ENCODE measurements around the gene MOB3B.
"Not testable (repeated sequence)": the region's sequence is repeated elsewhere in the genome, so short reads cannot be mapped to it uniquely, and the experiment has no call there.

The MOB3B gene

DNA sequence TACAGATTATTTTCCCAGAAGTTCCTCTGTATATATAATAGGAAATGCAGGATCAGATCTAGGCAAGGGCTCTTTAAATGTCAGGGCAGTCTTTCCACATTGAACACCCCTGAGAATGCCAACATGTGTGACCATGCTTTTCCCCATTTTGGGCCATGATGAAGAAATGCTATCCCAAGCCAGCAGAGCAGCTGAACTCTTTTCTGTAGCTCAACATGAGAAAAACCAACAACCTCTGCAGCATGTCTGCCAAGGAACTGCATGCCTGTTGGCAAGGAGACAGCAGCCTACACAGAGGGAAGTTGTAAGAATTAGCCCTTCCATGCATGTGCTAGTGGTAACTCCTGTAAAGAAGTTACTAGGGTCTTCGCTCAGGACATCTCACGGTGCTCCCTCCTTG lies 15.1 kb downstream of the MOB3B start:
- DNase-seq: no peak

DNA sequence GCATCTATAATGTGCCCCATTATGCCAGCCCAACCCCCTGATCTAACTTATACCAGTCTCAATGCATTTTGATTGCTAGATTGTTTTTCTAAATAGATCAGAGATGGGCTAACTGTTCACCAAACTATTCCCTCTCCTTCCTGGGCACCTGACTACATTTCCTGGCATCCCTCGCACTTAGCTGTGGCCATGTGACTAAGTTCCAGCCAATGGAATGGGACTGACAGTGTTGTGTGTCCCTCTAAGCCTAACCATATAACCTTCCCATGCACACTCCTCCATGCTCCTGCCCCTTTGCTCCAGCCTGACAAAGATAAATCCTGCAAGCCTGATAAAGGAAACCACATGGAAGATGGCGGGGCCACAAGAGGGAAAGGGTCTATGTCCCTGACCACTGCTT lies 17.8 kb downstream of the MOB3B start:
- DNase-seq: no peak

- DNase-seq: no peak
Observed at GRCh38 chr9:27510780-27511179, 18.8 kb downstream of the MOB3B start.

- no peak for DNase-seq
Observed at GRCh38 chr9:27506981-27507380, 22.6 kb downstream of the MOB3B start.

GRCh38 chr9:27505744-27506161 lies 23.9 kb downstream of the MOB3B start:
- no peak for DNase-seq

DNA sequence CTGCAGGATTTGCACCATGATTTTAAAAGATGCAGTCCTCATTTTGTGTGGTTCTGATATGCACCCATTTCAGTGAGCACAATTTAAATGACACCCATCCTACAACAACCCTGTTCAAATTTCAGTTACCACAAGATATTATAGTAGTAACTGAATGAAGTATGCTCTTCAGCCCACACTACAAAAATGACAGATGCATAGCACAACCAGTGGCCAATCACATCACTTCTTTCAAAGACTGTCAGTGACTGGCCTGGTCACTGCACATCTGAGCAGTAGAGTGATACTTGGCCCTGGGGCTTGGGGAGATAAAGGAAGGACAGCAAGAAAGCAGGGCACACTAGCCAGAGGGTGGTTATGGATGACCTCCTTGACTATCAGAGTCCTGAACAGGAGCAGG lies 25.4 kb downstream of the MOB3B start:
- no peak for DNase-seq

DNA sequence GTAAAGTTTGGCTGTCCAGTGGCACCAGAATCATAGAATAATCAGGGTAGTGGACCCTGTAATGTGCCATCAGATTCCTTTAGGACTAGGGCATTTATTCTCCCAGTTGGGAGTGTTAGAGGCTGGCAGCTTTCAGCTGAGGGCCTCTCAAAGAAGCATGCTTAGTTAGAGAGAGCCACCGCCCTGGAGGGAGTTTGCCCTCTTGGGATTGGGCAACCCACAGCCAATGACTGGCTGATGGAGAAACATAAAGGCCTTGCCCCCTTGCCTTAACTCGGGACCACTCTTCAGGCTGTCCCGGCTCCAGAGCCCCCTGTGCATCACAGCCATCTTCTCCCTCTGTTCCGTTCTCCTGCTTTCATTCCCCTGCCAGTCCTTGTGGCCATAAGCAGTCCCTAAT lies 26.0 kb downstream of the MOB3B start:
- no peak for DNase-seq

GRCh38 chr9:27500902-27501301 lies 28.7 kb downstream of the MOB3B start:
- DNase-seq: not testable (repeated sequence)

- no peak for DNase-seq
Observed at GRCh38 chr9:27499451-27499850, 30.2 kb downstream of the MOB3B start.

DNA sequence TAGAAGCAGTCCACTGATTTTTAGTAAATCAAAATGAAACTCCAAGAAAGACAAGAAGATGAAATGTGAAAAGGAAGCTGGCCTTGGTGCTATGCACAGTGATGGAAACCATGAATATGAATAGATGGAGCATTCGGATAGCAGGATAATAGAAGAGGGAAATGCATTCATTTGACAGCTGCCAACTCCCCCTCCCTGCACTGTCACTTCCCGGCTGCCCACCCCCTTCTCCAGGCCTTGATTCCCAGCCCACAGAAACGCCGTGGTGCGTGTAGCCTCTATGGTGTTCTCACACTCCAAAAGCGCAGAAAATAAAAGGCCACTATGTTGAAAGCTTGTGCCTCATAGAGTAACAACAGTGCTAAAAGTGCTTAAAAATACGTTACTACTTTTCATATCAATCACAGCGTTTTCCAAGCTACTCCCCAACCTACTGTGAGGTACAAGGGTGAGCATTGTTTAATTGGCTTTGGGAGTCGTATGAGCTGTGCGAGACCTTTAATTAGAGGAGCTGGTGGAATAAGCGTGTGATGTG lies 31.7 kb downstream of the MOB3B start:
- no peak for DNase-seq

- DNase-seq: no peak
Observed at GRCh38 chr9:27496135-27496504, 33.5 kb downstream of the MOB3B start.

GRCh38 chr9:27495480-27496134 lies 34.0 kb downstream of the MOB3B start:
- DNase-seq: no peak

DNA sequence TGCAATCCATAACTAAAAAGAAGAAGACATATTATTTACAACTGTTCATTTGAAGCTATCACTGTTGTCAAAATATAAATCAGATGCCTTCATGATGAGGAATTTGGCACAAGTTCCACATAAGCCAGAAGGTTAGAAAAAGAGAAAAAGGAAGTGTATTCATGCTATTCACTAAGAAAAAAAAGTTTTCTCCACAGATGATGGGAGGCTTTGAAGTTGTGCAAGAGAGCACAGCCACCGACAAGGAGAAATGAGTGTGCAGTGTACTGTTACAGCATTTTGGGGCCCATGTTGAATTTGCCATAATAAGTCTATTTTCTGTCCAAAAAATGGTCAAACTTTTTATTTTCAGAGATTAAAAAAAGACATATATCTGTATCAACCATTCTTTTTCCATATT lies 38.5 kb downstream of the MOB3B start:
- no peak for DNase-seq

- no peak for DNase-seq
Observed at GRCh38 chr9:27489087-27489876, 40.3 kb downstream of the MOB3B start.

GRCh38 chr9:27487927-27488326 lies 41.7 kb downstream of the MOB3B start:
- DNase-seq: no peak

DNA sequence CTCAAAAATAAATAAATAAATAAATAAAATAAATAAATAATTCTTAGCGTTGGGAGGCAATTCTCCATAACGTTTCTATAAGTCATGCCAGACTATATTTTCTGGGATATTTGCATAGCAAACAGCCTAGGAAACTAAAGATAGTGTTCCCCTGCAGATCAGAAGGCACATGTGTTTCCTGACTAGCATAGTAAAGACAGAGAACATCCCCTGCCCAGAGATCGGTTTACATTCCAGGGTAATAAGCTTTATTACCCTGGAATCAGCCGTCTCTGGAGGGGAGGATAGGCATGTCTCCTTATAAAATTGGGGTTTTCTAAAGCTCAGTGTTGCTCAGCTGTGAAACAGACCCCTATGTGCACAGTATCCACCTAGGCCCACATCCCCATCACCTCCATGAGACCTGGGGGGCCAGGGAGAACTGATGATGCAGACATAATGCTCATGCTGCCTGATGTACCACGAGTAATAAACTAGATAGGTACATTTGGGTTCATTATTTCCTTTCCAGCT lies 42.4 kb downstream of the MOB3B start:
- DNase-seq: no peak

GRCh38 chr9:27485158-27485557 lies 44.5 kb downstream of the MOB3B start:
- no peak for DNase-seq

DNA sequence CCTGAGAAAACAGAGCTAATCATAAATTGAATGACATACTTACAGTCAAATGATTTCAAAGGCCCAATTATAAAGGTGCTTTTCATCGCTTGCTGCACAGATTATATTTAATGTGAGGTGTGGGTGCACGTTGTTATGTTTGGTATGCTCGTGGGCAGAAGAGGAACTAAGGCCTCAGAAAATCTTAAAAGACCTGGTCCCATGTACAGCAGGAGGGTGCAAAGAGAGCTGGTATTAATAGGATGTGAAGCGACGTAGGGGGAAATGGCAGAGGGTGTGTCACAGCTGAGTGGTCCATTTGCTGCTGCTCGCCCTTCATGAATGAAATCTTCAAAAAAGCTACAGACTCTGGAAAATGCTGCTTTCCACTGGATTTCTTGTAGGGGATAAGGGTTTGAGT lies 46.0 kb downstream of the MOB3B start:
- DNase-seq: no peak

DNA sequence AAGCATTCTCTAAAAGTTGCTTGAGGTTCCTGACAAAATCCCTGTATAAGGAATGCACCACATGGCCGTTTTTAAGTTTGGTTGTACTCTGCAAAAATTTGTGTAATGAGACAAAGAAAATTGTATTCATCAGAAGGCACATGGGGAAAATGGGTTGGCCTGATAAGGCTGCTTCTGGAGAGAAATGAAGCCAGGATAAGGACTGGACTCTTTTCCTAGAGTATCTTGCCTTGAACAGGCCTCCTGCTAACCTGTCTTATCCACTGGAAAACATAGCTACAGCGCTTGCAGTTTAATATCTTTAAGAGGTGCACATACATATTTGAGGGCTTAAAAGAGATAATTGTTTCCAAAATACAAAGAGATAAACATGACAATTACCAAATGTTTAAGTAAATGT lies 46.9 kb downstream of the MOB3B start:
- DNase-seq: no peak

DNA sequence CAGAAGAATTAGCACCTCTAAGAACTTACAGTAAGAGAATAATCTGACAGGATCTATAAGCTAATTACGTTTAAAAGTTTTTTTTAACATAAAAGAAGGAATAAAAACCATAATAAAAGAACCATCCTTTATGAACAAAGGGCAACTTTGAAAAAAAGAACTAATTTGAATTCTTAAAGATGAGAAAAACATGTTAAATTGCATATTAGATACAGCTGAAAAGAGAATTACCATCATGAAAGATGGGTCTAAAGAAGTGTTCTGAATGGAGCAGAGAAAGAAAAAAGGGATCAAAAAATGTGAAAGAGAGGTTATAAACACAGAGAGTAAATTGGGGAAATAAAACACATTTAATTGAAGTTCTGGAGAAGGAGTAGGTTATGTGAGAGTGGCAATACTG lies 51.3 kb downstream of the MOB3B start:
- no peak for DNase-seq

- no peak for DNase-seq
Observed at GRCh38 chr9:27476870-27477515, 52.6 kb downstream of the MOB3B start.

- DNase-seq: no peak
Observed at GRCh38 chr9:27475057-27475595, 54.5 kb downstream of the MOB3B start.

DNA sequence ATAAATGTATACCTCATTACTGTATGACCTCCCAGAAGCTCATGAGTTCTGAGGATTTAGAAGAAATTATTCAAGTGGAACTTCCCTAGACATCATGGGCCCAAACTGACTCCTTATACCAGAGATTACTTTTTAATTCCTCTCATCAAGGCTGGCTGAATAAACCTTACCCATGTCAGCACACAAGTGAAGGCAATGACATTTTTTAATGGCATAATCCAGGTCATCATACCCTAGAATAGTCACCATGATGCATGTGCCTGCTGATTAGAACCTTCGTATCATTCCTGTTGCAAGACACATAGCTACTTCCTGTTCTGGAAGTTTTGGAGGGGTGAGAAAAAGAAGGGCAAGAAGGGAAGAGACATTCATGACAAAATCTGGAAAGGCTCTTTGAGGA lies 55.3 kb downstream of the MOB3B start:
- DNase-seq: no peak

Measured in stimulated activated CD4-positive, alpha-beta T cell treated with anti-CD3 and anti-CD28 coated beads, Interleukin-4, amount 100 ng/mL, for 24 hours (primary cell).